Endothelial cell of umbilical vein (primary cell): ENCODE measurements around the gene FYN. TPM values are rescaled to one million over a fixed set of nuclear protein-coding genes. Genes with fewer than 3 reads are reported as not detected.

Experiments
- BruUV-seq: library from RNA; stranded (reverse); fragments of 400-500 nt; replicated peaks from 2 replicates; lab custom pipeline; 2021; lab: Mats Ljungman, UMichigan
- CTCF ChIA-PET: fragments of 300-600, 350-600 bp; sonication (Branson Sonifier 250); formaldehyde crosslinking; loops from one replicate; lab custom pipeline; 2021; ENCODE audit warnings: antibody characterized with exemption, inconsistent platforms; lab: Charles Lee
- POLR2A ChIA-PET: fragments of 300-600, 350-600 bp; sonication (Branson Sonifier 250); formaldehyde crosslinking; loops from one replicate; lab custom pipeline; 2021; ENCODE audit warnings: antibody characterized with exemption, inconsistent platforms; lab: Charles Lee
- DNase-seq: peaks from one replicate; pipeline ENCODE4 v3.0.0-alpha.2; 2011; ENCODE audit warnings: low read depth, low spot score
- FAIRE-seq: peaks from 2 replicates; lab custom pipeline; 2011; peaks lifted over from hg19 to GRCh38; lab: Jason Lieb, UNC
- H2AFZ ChIP-seq: 2 replicates; pipeline ENCODE4 v1.6.0; 2012; ENCODE audit warnings: low read depth, low read length, control low read depth, inconsistent platforms
- H3K27ac ChIP-seq: 2 replicates; pipeline ENCODE4 v1.5.1; 2011; ENCODE audit warnings: low read depth, mild to moderate bottlenecking, control low read depth, low read length, moderate library complexity; ENCODE audit not compliant: insufficient read depth
- H3K27me3 ChIP-seq, 2 experiments: 2 replicates each; pipeline versions ENCODE4 v1.6.0 to v1.6.1; 2011; ENCODE audit warnings: low read length in 2 of 2, mixed read lengths in 1 of 2; ENCODE audit not compliant: control insufficient read depth in 2 of 2, insufficient read depth in 2 of 2
- H3K36me3 ChIP-seq, 2 experiments: 2 replicates in 1 of 2; 3 replicates in 1 of 2; pipeline ENCODE4 v1.5.1; 2011; ENCODE audit warnings: low read length in 2 of 2, mild to moderate bottlenecking in 1 of 2, moderate library complexity in 1 of 2; ENCODE audit not compliant: control insufficient read depth in 2 of 2, insufficient read depth in 2 of 2; ENCODE audit errors: extremely low read depth in 1 of 2
- H3K4me1 ChIP-seq: 3 replicates; pipeline ENCODE4 v1.5.1; 2011; ENCODE audit warnings: mild to moderate bottlenecking, low read length; ENCODE audit not compliant: control insufficient read depth, insufficient read depth; ENCODE audit errors: extremely low read depth
- H3K4me2 ChIP-seq: 2 replicates; pipeline ENCODE4 v1.6.1; 2011; ENCODE audit warnings: low read length, control low read depth, mixed read lengths; ENCODE audit not compliant: insufficient read depth
- H3K4me3 ChIP-seq, 3 experiments: fragments of 200-600 bp in 1 of 3; sonication (generic), shearing (Covaris generic) in 1 of 3; replicated peaks in 1 of 3; 2 replicates each; pipeline ENCODE4 v1.5.1; 2011 to 2016; ENCODE audit warnings: control low read depth in 3 of 3, low read length in 3 of 3, mild to moderate bottlenecking in 2 of 3, inconsistent platforms in 1 of 3, low read depth in 1 of 3, moderate library complexity in 1 of 3; ENCODE audit not compliant: insufficient read depth in 1 of 3
- H3K79me2 ChIP-seq: 2 replicates; pipeline ENCODE4 v1.6.0; 2012; ENCODE audit warnings: low read length, inconsistent platforms; ENCODE audit not compliant: control insufficient read depth, insufficient read depth
- H3K9ac ChIP-seq: replicated peaks from 2 replicates; pipeline ENCODE3; 2011; ENCODE audit warnings: low read length, control low read depth; ENCODE audit not compliant: insufficient read depth; ENCODE audit errors: extremely low read depth
- H3K9me1 ChIP-seq: replicated peaks from 3 replicates; pipeline ENCODE4 v1.6.0; 2011; ENCODE audit warnings: mild to moderate bottlenecking, low read length; ENCODE audit not compliant: control insufficient read depth, insufficient read depth; ENCODE audit errors: extremely low read depth
- H3K9me3 ChIP-seq: replicated peaks from 2 replicates; pipeline ENCODE4 v1.5.1; 2012; ENCODE audit warnings: low read length, inconsistent platforms; ENCODE audit not compliant: control insufficient read depth, insufficient read depth
- H4K20me1 ChIP-seq: replicated peaks from 2 replicates; pipeline ENCODE3; 2011; ENCODE audit warnings: mild to moderate bottlenecking, low read length; ENCODE audit not compliant: control insufficient read depth, insufficient read depth; ENCODE audit errors: extremely low read depth
- CTCF ChIP-seq, 2 donors: IDR thresholded peaks; 1 replicate in 1 of 2; 2 replicates in 1 of 2; pipeline ENCODE4 v1.5.1; 2011; ENCODE audit warnings: low read length in 2 of 2, mild to moderate bottlenecking in 2 of 2, moderate library complexity in 2 of 2, control low read depth in 1 of 2, inconsistent platforms in 1 of 2, low read depth in 1 of 2; ENCODE audit not compliant: insufficient read depth in 1 of 2; ENCODE audit errors: extremely low read depth in 1 of 2
- EZH2 ChIP-seq: IDR thresholded peaks from 2 replicates; pipeline ENCODE4 v1.6.1; 2012; ENCODE audit warnings: borderline replicate concordance, low read depth, mild to moderate bottlenecking, moderate library complexity, low read length, inconsistent platforms; ENCODE audit not compliant: severe bottlenecking
- MAX ChIP-seq: IDR thresholded peaks from 2 replicates; pipeline ENCODE4 v1.6.1; 2011; ENCODE audit not compliant: insufficient read depth, insufficient read length
- MYC ChIP-seq: IDR thresholded peaks from one replicate; pipeline ENCODE4 v1.6.1; 2011; ENCODE audit warnings: mild to moderate bottlenecking, low read depth, low read length
- dilution Hi-C: fragments of 300-500 bp; cut with MboI; formaldehyde crosslinking; loops from one replicate; pipeline ENCODE4 v1.15.0; 2019; ENCODE audit warnings: low sequenced_read_pairs; ENCODE audit not compliant: extremely low pct_ligation_motif_present
- intact Hi-C: fragments of 100-400 bp; cut with micrococcal nuclease; formaldehyde crosslinking; loops from one replicate; pipeline ENCODE4 v1.10.0; 2022
- polyA plus RNA-seq, 4 experiments: library from polyadenylated mRNA; depleted of rRNA in 3 of 4; stranded (reverse) in 3 of 4; unstranded in 1 of 4; fragments of >200 nt; gene quantifications; 2 replicates each; pipeline versions ENCODE4 v1.2.1 to v1.2.3, GENCODE V29; 2011 to 2012; ENCODE audit warnings: missing spikeins in 1 of 4
- total RNA-seq: library from RNA; stranded (reverse); gene quantifications from 2 replicates; pipeline ENCODE4 v1.2.3, GENCODE V29; 2021

The FYN gene
- total and polyA plus RNA-seq, 2 donors (not counting 3 experiments of a cell fraction or from before 2014, with no cell fraction given), result 69.0 to 143 TPM

- Histone ChIP-seq H3K9me1 (no peaks in the 10 kb centered on the region), H2AFZ (no peak overlapping the region), H4K20me1 (no peaks in the 10 kb centered on the region), H3K27me3 (no peaks in the 10 kb centered on the region), H3K36me3 (peaks cover 0 to 2% of the 10 kb centered on the region in 2 experiments), H3K79me2 (peaks cover 2% of the 10 kb centered on the region), H3K4me1 (no peaks in the 10 kb centered on the region), H3K4me2 (no peak overlapping the region), H3K27ac (no peak overlapping the region), H3K4me3 (no peak overlapping the region), H3K9ac (no peak overlapping the region), H3K9me3 (no peaks in the 10 kb centered on the region)
- intact Hi-C loops, result no loop called here
- ChIA-PET CTCF (interaction anchor here (1.2 to 2.2 kb wide), 2 partner anchors 10 to 27 kb away, joined by 3 to 7 read pairs; no protein-coding TSS in a partner anchor), POLR2A (no interaction called here)
- dilution Hi-C loops, result no loop called here
- peak; percentile 24 for FAIRE-seq
- BruUV-seq, result no TSS peak
- DNase-seq, result no peak
- TF ChIP-seq MYC (no peak), CTCF (IDR thresholded peaks at IDR 0.05; ENCODE audit: extremely low read depth in 1 of 2, insufficient read depth in 1 of 2, low read depth in 1 of 2, low read length in 2 of 2) (no peak)
Measured at GRCh38 chr6:111737065-111737521, 136.2 kb downstream of the FYN start.

- Histone ChIP-seq H3K9ac (no peak overlapping the region), H3K9me1 (no peaks in the 10 kb centered on the region), H3K27ac (no peak overlapping the region), H3K79me2 (peaks cover 2% of the 10 kb centered on the region), H3K4me1 (peaks cover 4% of the 10 kb centered on the region), H3K4me3 (no peak overlapping the region), H3K27me3 (no peaks in the 10 kb centered on the region), H3K4me2 (no peak overlapping the region), H3K9me3 (no peaks in the 10 kb centered on the region), H2AFZ (no peak overlapping the region), H3K36me3 (peaks cover 0 to 2% of the 10 kb centered on the region in 2 experiments), H4K20me1 (no peaks in the 10 kb centered on the region)
- FAIRE-seq (no peak), DNase-seq (no peak)
- TF ChIP-seq MAX (no peak), CTCF (IDR thresholded peaks at IDR 0.05; ENCODE audit: extremely low read depth in 1 of 2, insufficient read depth in 1 of 2, low read depth in 1 of 2, low read length in 2 of 2) (no peak), EZH2 (no peak)
- BruUV-seq, result no TSS peak
- ChIA-PET CTCF (interaction anchor here (1.0 to 2.2 kb wide), 4 partner anchors 11 to 27 kb away, joined by 4 to 7 read pairs (median 5); no protein-coding TSS in a partner anchor), POLR2A (interaction anchor here (2.1 kb wide), 1 partner anchor 12 kb away, joined by 6 read pairs; no protein-coding TSS in a partner anchor)
- intact Hi-C loops, result no loop called here
- dilution Hi-C loops, result no loop called here
Measured at GRCh38 chr6:111736005-111736608, 137.1 kb downstream of the FYN start.
